ENCODE measurements around the gene CAPN5.

CAPN5 gene

GRCh38 chr11:77064648-77065217, 2.0 kb upstream of the CAPN5 start:
- no peak for DNase-seq (ENCODE audit: low read depth)
- no peak for TF ChIP-seq CTCF (conservative IDR thresholded peaks at IDR 0.05; ENCODE audit: low read depth, low read length)
- no peak overlapping the region for H3K4me3 ChIP-seq (ENCODE audit: low read length)

DNA sequence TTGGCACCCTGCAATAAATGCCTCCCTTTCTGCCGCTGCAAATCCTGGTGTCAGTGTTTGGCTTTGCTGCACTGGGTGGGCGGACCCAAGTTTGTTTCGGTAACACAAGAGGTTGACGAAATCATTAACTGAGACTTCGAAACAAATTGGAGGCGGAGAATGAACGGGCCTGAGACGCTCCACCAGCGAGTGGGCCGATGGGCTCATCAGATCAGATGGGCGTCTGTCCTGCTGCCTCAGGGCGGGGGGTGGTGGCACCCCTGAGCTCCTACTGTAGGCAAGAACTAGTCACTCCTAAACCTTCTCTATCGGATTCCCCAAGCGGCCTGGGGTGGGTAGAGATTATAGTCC, 918 bp upstream of the CAPN5 start:
- H3K4me3 ChIP-seq (ENCODE audit: low read length) = peak overlapping the region; percentile 60
- no peak for DNase-seq (ENCODE audit: low read depth)
- no peak for TF ChIP-seq CTCF (conservative IDR thresholded peaks at IDR 0.05; ENCODE audit: low read depth, low read length)

DNA sequence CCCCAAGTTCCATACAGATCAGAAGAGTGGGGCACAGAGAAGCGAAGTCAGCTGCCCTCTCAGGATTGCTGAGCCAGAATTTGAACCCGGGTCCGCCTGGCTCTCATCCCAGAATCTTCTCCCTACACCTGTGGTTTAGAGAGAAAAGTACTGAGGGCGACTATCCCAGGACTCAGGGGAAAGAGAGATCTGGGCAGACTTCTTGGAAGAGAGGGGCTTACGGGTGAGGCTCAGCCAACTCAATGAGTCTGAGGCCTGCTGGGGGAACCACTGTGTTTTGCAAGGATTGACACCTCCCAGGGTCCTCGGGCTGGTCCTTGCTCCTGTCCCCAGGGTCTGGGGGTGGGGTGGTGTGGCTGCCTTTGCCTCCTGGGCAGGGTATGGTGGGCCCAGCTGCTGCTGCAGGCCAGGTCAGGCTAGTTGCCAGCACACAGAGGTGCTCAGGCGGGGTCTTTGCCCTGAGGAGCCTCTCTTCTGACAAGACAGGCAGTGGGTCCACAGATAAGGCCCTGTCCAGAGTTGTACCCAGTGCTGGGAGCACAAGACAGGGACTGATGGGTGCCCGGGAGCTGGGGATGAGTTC, 1.2 kb downstream of the CAPN5 start:
- H3K4me3 ChIP-seq (ENCODE audit: low read length) = peak overlapping the region; percentile 70
- DNase-seq (ENCODE audit: low read depth) = no peak

GRCh38 chr11:77068457-77069335, 1.9 kb downstream of the CAPN5 start:
- DNase-seq (ENCODE audit: low read depth) = no peak
- no peak for TF ChIP-seq CTCF (conservative IDR thresholded peaks at IDR 0.05; ENCODE audit: low read depth, low read length)
- no peak overlapping the region for H3K4me3 ChIP-seq (ENCODE audit: low read length)

More for the DNA sequence above, 1.2 kb downstream of the CAPN5 start:
- TF ChIP-seq CTCF (conservative IDR thresholded peaks at IDR 0.05; ENCODE audit: low read depth, low read length) = no peak

GRCh38 chr11:77069336-77069968, 2.7 kb downstream of the CAPN5 start:
- DNase-seq (ENCODE audit: low read depth) = no peak
- no peak for TF ChIP-seq CTCF (conservative IDR thresholded peaks at IDR 0.05; ENCODE audit: low read depth, low read length)
- no peak overlapping the region for H3K4me3 ChIP-seq (ENCODE audit: low read length)

GRCh38 chr11:77069969-77070582, 3.3 kb downstream of the CAPN5 start:
- no peak overlapping the region for H3K4me3 ChIP-seq (ENCODE audit: low read length)
- no peak for TF ChIP-seq CTCF (conservative IDR thresholded peaks at IDR 0.05; ENCODE audit: low read depth, low read length)
- DNase-seq (ENCODE audit: low read depth) = no peak
